HG02852 (cell line): Measurements from ENCODE around the gene FSHR.

Source experiments
- ATAC-seq: cut with Tn5 transposase; IDR thresholded peaks from one replicate; pipeline ENCODE4 v1.9.1; 2021; ENCODE audit warnings: mild to moderate bottlenecking, moderate library complexity; ENCODE audit not compliant: unreplicated experiment

FSHR gene

DNA sequence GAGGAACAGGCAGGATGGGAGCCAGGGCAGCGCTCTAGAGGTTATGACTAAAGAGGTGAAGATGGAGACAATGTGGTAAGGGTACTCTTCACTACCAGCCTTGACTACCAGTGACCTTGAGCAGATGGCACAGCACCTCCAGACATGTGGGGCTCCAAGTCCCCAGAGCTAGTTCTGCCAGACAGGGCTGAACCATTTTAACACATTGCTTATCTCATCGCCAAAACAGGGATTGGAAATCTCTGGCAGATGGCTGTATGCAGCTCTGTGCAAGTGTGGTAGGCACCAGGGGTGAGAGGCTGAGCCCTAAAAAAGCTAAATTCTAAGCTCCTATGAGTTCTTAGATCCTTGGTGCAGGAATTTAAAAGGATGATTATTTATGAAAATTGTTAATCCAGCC, 41.3 kb downstream of the FSHR start:
- no peak for ATAC-seq

DNA sequence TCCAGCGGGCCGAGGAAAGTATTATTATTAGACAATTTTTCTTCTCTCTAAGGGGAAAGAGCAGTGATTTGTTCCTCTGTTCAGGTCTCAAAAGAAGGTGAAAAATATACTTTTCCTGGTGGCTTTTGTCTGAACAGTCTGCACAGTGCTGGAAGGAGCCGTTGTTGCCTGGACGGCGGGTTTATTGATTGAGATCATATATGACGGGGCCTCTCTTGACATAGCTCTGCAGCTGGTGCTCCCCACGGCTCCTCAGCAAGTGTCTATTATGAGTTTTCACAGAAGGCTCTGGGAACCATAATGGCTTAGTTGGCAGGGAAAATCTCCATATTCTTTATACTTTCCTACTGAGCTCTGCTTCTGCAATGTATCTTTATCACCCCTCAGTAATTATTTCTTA, 42.9 kb downstream of the FSHR start:
- ATAC-seq, result no peak

DNA sequence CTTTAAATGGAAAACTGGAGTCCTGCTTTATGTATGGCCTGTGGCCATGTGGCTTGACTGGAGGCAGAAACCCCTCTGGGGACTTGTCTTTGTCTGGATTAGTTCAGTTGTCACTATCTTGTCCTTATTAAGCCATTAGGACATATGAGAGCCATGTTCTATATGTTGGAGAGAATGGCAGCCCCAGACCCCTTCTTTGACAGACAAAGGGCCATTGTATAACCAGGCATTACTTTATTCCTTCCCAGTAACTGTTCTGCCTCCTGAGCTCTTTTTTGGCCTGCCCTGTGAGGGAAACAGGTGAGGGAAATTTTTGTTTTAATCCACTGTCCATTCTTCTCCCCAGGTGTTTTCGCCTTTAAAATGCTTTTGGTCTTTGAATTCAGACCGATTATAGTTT, 43.3 kb downstream of the FSHR start:
- no peak for ATAC-seq

DNA sequence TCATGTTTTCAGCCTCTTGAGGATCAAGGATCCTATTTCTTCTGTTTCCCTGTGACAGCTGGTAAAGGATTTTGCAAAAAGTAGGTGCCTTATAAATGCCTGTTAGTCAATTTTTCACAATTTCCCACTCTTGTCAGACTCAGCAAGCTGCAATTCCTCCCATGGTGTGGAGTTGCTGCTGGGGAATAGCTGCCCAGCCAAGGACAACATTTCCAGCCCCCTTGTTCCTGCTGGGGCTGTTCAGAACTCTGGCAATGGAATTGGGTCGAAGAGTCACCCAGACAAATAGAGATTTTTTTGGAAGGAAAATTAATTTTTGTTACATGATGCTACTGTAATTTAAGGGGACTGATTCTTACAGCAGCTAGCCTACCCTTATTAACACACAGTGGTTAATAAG, 43.7 kb downstream of the FSHR start:
- no peak for ATAC-seq

DNA sequence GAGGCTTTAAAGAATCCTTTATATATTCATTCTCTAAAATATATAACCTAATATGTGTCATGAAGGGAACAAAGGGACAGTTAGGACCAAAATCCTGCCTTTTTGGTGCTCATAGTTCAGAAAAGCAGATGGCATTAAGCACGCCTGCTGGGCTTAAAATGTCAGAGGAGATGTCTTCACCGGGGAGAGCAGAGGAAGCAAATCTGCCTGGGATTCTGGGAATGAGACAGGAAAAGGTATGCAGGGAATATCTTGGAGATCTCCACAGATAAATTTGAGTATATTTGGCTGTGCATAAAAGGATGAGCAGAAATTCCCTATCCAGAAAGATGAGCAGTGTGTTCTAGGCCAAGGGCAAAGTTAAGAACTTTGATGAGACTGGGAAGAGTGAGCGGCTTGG, 45.5 kb downstream of the FSHR start:
- ATAC-seq, result no peak

DNA sequence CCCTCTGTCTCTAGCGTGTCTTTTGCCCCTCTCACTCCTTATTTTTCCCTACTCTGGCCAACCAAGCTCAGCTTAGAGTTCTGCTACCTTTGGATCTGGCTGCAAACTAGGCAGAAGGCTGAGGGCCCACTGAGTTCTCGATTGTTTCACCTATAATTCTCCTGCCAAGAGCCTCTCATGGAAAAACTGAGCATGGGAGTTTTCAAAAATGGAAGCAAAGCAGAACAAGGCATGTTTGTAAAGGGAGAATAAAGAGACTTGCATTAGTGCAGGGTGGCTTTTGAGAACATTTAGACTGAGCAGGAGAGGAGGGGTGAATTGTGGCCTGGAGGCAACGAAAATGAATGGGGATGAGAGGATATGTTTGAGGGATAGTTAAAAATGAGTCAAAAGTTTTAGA, 45.9 kb downstream of the FSHR start:
- ATAC-seq, result no peak

DNA sequence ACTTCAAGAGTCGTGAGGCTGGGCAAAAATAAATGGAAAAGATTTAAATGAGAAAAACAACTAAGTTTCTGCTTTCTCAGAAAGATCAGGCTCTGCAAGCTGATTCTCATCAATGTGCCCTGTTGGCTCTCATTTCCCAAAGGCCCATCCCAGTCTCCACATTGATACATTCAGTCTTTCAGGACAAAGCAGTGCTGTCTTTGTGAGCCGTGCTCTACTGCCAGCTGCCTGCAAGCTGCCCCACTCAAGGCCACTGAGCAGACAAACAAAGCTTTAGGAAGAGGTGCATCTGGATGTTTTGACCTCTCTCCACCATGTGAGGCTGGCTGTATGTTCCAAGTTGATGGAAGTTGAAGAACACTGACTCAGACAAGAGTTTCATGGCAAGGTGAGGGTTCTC, 48.8 kb downstream of the FSHR start:
- no peak for ATAC-seq

DNA sequence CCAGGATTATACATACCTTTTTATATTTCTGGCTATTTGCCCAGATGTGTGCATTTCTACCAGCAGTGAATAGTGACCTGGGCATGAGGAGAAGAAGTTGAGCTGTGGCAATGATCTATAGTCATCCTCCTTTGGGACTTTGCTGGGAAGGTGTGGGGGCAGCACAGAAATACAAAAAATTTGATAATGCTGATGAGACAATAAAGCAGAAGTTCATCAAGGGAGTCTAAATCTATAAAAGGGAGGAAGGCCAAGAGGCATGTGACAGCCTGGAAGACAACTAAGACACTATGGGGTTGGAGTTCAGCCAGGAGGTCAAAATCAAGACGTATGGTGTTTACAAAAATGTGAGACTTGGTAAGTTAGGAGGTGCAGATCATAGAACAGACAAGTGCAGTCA, 52.2 kb downstream of the FSHR start:
- no peak for ATAC-seq

DNA sequence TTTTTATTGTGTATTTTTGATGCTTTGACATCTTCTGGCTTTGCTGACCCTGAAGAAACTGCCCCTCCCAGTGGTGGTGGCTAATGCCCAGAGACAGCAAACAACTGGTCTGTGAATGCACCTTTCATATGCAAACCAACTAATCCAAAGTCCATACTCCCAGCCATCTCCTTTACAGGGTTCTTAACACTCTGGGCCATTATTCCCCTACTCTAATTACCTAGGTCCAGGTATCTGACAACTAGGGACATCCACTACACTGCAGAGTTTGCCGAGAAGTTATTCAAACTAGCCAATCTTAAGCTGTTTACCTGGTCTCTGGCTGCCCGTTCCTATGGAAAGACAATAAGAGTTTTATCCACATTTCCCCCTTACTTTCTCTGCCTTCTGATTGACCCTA, 73.6 kb downstream of the FSHR start:
- no peak for ATAC-seq

DNA sequence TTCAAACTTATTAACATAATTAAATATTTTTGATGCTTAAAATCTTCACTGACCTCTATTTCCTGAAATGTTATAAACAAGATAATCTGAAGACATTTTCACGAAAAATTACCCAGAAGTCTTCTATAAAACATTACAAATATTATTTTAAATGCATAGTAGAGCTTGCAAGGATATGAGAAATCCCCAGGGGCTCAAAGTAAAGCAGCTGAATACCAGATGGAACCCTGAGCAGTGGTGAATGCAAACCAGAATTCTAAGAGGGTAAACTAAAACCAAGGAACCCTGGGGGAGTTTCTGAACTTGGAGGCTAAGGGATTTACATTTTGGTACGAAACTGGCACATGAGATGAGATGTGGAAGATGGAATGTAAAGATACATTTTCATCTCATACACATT, 83.6 kb downstream of the FSHR start:
- no peak for ATAC-seq

DNA sequence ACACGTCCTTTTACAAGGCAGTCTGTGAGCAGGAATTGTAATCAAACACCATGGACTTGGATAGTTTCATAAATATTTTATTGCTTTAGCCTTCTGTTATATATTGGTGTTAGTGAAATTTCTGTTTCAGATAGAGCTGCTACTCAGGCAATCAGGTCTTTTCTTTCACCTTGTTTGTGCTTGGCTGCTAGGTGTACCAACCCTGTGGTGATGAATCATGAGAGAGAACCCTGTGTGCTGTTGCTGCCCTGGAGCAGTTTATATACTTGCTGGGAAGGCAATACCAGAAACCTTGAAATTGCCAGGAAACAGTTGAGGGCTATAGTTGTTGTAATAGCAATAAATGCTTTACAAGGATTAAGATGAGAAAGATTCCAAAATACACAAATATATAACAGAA, 84.5 kb downstream of the FSHR start:
- ATAC-seq, result no peak

DNA sequence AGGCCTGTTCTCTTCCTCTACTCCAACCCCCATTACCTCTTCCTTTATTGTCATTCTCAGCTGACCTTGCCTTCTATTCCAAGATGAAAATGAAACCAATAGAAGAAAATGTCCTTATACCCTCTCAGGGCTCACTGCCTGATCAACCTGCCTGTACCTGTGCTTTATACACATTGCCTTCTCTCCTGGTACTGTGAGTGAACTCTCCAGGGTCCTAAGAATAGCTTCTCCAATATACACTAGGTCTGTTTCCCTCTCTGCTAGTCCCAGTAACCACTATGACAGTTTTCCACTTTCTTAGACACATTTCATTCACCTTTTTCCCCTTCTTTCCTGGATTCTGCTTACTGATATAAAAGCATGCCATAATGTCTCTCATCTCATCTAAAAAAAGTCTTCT, 85.7 kb downstream of the FSHR start:
- ATAC-seq, result no peak

DNA sequence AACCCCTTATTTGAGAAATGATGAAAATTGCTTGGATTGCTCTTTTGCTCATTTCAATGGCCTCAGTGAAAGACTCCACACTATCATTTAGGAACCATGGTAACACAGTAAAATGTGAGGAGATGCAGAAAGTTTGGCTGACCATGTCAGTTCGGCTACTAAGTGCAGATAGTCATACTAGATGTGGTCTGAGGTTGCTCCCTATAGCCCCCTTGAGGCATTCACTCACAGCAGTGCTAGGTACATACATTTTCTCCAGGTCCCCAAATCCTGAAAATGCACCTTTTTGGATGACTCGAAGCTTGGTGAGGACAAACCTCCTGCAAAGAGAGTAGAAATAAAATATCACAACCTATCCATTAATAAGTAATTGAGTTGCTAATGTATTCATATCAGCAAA, 86.3 kb downstream of the FSHR start:
- ATAC-seq, result no peak

DNA sequence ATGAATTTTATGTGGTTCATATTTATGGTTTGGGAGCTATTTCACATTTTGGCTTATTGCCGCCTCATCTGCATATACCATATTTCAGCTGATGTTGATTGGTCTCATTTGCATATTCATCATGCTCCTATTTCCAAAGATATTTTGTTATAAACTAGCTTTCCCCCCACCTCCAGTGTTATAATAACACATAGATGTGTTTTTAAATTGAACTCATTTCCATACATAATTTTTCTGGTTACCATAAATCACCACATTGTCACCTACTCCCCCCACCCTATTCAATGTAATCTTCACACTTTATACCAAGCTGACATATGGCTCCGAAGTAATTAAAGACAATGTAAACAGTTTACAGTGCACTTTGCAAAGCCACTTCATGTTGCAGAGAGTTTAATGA, 101.2 kb downstream of the FSHR start:
- ATAC-seq, result no peak

DNA sequence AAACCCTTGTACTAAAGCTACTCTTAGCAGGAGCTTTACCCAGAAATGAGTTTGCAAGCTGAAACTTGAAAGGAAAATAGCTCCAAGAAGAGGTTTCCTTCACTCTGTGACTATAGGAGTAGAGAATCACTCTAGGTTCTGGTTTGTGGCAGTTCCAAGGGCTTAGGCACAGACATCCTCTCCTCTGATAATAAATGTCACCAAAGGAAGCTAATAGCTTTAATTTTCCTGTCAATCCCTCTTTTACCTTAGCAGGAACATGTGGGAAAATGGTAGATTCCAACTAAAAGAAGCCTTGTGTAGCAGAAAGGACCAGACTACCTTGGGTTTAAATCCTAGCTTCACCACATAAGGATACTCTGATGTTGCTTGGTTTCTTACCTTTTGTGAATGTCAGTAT, 104.0 kb downstream of the FSHR start:
- no peak for ATAC-seq

DNA sequence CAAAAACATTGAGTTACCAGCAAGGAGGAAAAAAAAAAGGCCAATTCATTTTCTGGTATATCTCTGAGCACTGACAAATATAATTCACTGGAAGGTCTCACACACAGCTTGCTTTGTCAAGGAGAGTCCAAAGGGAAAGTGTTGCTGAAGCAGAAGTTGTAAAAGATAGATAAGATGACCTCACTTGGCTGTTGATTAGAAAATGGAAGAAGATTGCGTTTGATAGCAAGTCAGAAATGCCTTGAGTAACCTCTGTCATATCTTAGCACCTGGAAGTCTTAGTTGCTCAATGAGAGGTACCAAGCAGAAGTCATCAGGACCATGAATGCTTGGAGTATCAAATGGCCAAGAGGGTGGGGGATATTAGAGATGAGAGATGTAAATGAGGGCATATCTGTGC, 105.2 kb downstream of the FSHR start:
- no peak for ATAC-seq

DNA sequence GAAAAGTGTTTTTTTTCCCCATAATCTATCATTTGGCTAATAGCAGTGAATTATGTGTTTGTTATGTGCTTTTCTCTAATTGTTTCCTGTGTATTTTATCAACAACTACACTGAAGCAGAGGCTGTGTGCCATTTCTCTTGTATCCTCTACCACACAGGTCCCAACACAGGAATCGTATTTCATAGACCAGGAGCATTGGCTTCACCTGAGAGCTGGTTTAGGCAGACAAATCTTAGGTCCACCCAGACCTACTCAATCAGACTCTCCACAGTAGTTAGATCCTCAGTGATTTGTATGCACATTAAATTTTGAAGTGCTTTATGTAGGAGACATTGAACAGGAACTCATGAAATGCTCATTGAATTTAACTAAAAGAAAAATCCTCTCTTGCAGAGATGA, 109.2 kb downstream of the FSHR start:
- no peak for ATAC-seq

DNA sequence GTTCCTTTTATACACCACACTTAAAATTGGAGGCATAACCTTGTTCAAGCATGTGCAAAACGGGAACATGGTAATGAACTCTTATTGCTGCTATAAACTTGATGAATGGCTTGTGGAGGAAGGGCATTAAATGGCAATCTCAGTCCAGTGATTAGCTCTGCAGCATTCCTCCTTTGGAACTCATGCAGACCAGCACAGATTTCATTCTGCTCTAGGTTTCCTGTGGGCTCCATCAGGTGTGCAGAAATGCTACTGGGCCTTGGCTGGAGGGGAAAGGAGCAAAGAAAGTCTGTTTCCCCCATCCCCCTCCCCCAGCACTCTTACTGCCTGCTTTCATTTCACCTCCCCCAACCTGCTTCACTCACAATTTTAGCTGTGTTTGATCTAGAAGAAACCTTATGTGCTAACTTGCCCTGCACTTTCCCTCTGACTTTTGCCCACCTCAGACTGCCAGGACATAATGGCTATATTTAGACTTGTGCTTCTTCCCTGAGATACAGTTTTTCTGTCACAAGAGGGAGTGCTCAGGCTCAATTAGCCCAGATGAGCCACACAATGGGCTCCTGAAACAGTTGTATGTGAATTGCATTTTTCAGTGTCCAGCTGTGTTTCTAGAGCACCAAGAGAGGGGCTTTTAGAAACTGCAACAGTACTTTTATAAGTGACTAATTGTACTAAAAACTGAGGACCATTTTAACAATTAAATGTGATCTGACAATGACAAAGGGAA, 109.8 kb downstream of the FSHR start:
- no peak for ATAC-seq

DNA sequence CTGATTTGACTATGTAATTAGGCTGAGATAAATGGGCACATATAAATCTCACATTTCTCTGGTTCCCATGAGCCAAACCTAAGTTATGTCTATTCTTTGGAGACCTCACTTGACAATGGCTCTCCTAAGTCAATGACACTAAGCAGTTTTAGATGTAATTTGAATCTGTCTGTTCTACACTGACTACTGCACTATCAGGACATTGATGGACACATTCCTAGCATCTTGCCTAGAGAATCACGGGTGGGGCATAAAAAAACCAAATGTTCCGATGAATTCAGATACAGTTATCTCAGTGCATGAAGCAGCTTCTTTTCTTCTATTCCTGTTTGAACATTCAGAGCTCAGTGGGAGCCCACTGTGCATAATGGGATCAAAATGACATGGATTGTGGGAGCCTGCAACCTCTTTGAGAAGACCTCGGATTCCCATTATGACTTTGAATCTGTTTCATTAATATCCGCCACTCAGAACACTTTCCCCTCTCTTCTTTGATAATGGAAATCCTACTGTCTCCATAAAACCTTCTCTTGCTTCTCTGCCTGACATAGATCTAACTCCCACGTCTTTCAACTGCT, 110.8 kb downstream of the FSHR start:
- no peak for ATAC-seq

DNA sequence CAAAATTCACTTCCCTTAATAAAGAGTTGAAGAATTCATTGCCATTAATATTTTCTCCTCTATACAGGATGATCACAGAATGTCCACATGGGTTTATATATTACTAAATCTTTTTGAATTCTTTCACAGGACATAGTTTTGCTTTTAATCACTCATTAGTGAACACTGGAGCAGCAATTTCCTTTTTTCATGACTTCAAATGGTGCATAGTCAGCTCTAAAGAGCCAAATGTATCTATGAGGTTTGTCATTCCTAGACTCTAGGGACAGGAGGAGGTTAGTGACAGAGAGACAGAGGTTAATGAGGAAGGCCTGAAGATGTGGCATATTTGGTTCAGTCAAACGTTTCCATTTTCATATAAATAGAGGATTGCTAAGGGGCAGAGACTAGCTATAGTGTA, 111.8 kb downstream of the FSHR start:
- ATAC-seq, result peak; percentile 50

DNA sequence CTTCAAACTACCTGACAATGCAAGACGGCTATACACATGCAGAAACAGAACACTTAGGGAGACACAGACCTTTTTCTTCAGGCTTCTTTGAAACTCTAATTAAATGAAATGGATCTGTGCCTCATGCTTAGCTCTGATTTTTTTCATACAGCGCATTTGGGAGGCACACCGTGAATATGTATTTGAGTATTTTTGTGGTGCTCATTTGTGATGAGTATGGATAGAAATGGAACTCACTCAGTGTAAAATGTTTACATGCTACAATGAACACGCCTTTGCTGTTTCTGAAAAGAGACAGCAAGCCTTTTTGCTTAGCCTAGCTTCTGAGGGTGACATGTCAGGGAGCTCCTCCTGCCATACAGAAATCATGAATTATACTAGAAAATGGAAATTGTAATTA, 113.3 kb downstream of the FSHR start:
- no peak for ATAC-seq

DNA sequence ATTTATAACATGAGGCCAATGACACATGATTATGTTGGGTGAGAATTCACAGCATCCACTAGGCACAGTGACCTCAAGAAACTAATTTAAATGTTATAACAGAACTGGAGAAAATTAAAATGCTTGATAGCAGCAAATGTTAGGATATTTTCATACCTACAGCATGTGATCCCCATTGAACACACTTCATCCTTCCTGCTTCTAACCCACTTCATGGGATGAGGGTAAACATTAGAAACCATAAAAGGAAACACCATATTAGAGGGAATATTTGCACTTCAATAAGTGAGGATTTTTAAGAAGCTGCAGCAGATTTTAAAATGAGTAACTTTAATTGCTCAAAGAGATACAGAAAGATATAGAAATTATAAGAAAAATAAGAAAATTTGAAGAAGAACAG, 117.1 kb downstream of the FSHR start:
- ATAC-seq, result no peak

DNA sequence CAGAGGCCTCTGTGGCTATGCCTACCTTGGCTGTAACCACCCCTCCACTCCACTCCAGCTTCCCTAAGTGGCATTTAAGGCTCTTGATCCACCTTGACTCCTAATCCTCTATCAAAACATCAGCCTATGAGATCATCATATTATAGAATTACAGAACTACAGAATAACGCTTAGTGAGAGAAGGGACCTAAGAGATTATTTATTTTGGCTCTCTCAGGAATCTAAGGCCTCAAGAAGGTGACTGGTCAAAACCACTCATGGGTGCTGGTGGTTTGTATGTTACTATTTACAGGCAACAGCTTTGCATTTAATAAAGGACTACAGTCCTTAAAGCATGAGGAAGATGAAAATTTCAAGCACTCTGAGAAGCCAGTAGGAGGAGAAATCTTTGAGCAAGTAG, 118.8 kb downstream of the FSHR start:
- ATAC-seq, result no peak
